Heart right ventricle (tissue), 16 donors: ENCODE measurements around the gene SOBP. TPM values are rescaled to one million over a fixed set of nuclear protein-coding genes. Genes with fewer than 3 reads are reported as not detected.

ENCODE experiments used
- ATAC-seq, 8 donors: fragments of 200-7000 bp; cut with Tn5 transposase; one replicate each; pipeline ENCODE4 v1.9.1; 2020; ENCODE audit warnings: mild to moderate bottlenecking in 8 of 8, moderate library complexity in 8 of 8, moderate number of reproducible peaks in 1 of 8
- DNase-seq, 2 donors: peaks; one replicate each; pipeline ENCODE4 v3.0.0-alpha.2; 2020
- H3K27ac ChIP-seq, 10 donors: fragments of 200-600 bp; sonication (generic) in 2 of 10; one replicate each; pipeline versions ENCODE4 v1.5.0 to v1.8.0; 2020 to 2022; ENCODE audit warnings: mild to moderate bottlenecking in 3 of 10
- H3K27me3 ChIP-seq, 7 donors: fragments of 200-600 bp; one replicate each; pipeline ENCODE4 v1.8.0; 2021 to 2022; ENCODE audit warnings: mild to moderate bottlenecking in 2 of 7
- H3K36me3 ChIP-seq, 9 donors: fragments of 200-600 bp; sonication (generic) in 1 of 9; one replicate each; pipeline versions ENCODE4 v1.5.0 to v1.8.0; 2020 to 2022; ENCODE audit warnings: mild to moderate bottlenecking in 2 of 9
- H3K4me1 ChIP-seq, 9 donors: fragments of 200-600 bp; sonication (generic) in 1 of 9; one replicate each; pipeline versions ENCODE4 v1.5.0 to v1.8.0; 2020 to 2022; ENCODE audit warnings: mild to moderate bottlenecking in 4 of 9
- H3K4me3 ChIP-seq, 10 donors: fragments of 200-600 bp; sonication (generic) in 2 of 10; one replicate each; pipeline versions ENCODE4 v1.5.0 to v1.8.0; 2020 to 2022; ENCODE audit warnings: mild to moderate bottlenecking in 7 of 10, moderate library complexity in 2 of 10
- H3K9me3 ChIP-seq, 11 donors: fragments of 200-600 bp in 10 of 11; sonication (generic) in 2 of 11; one replicate each; pipeline versions ENCODE4 v1.5.0 to v1.8.0; 2013 to 2022; ENCODE audit warnings: mild to moderate bottlenecking in 2 of 11, control low read depth in 1 of 11, moderate library complexity in 1 of 11
- CTCF ChIP-seq, 9 donors: fragments of 200-600 bp; sonication (generic) in 2 of 9; IDR thresholded peaks; one replicate each; pipeline versions ENCODE4 v1.5.0 to v1.8.0; 2021 to 2022; ENCODE audit warnings: antibody characterized with exemption in 9 of 9, mild to moderate bottlenecking in 5 of 9, moderate library complexity in 1 of 9
- WGBS, 2 donors: extraction: QIAGEN DNeasy Blood & Tissue Kit; methylation state at CpG; one replicate each; pipeline ENCODE4 v1.1.7; 2013; ENCODE audit warnings: inconsistent platforms in 1 of 2; 5-methylcytosine and 5-hydroxymethylcytosine counted together
- intact Hi-C, 10 donors: fragments of 100-400 bp; cut with DNase I; formaldehyde crosslinking; loops; one replicate each; pipeline versions ENCODE4 v1.11.1 to v1.14.2; 2022
- polyA plus RNA-seq, 2 donors: library from polyadenylated mRNA; stranded (reverse); fragments of 200-250 nt; gene quantifications; one replicate each; pipeline ENCODE4 v1.2.3, GENCODE V29; 2013
- total RNA-seq, 10 donors: library from RNA; stranded (reverse); fragmentation: NEBNext Ultra II Directional in 3 of 10; extraction: Animal tissue kit (Norgen Biotek cat#: 25700) in 3 of 10; gene quantifications; one replicate each; pipeline versions ENCODE4 v1.2.1 to v1.2.4, GENCODE V29; 2021 to 2023
- donor health status: Arrhythmogenic right ventricular cardiomyopathy.
- donor health status: ischemic (EF 13 %, LVEDD 7.1; RV severe dilation, severe dysfunction).
- donor health status: healthy with polysubstance abuse.
- donor health status: DM: no; HTN: yes; CAD: no.
- donor health status: DM: no; HTN: no; CAD: no.
- donor health status: ischemic (EF 25% LVEDD 6.9; RV normal size, moderate dysfunction).
- donor health status: ischemic (EF 25% LVEDD 5.7; RV mildly dilated, moderate dysfunction).
- donor health status: healthy.
- donor health status: DM: yes; HTN: yes; CAD: no.
- donor health status: Ischemic cardiomyopathy.
- donor health status: ischemic (EF 35%, LVEDD 5.7; RV mildly dilated, moderate dysfunction).
- donor health status: nonischemic (EF 11% LVEDD 7.7; RV severe dilation, severe dysfunction).
- donor health status: DM: yes; HTN: yes; CAD: no.
- donor health status: PGD.
- donor health status: ischemic (EF 29% LVEDD 5.4; RV normal size, mild dysfunction).
- donor health status: nonischemic (EF 23%, LVEDD 6.1; RV moderate dilation, normal function).

SOBP gene
- total and polyA plus RNA-seq, 12 donors = 5.2 to 25.3 (median 18.2) TPM

- no peak for DNase-seq
- no peak for ATAC-seq
- H3K4me1 ChIP-seq = peaks cover 0 to 9% (median 0%) of the 10 kb centered on the region in 9 donors
- WGBS, 2 donors = 96 to 97% methylated on average over 6 of the region's 6 CpGs
- no peak overlapping the region for H3K4me3 ChIP-seq
- peaks cover 0 to 34% (median 0%) of the 10 kb centered on the region in 9 donors for H3K36me3 ChIP-seq
- TF ChIP-seq CTCF (IDR thresholded peaks at IDR 0.05) = no peak
- no peaks in the 10 kb centered on the region for H3K27me3 ChIP-seq
- intact Hi-C loops = no loop called here
- H3K9me3 ChIP-seq = no peaks in the 10 kb centered on the region
- H3K27ac ChIP-seq = no peak overlapping the region
These were observed 84.9 kb downstream of the SOBP start for GRCh38 chr6:107574856-107575255.

- ATAC-seq (no peak), DNase-seq (no peak)
- intact Hi-C loops = no loop called here
- H3K4me1 ChIP-seq = peaks cover 0 to 9% (median 0%) of the 10 kb centered on the region in 9 donors
- no peak for TF ChIP-seq CTCF (IDR thresholded peaks at IDR 0.05)
- 92 to 93% methylated on average over 3 of the region's 3 CpGs for WGBS, 2 donors
- H3K4me3 ChIP-seq = no peak overlapping the region
- H3K36me3 ChIP-seq = peaks cover 0 to 24% (median 0%) of the 10 kb centered on the region in 9 donors
- H3K27me3 ChIP-seq = no peaks in the 10 kb centered on the region
- H3K9me3 ChIP-seq = no peaks in the 10 kb centered on the region
- H3K27ac ChIP-seq = no peak overlapping the region
These were observed 86.9 kb downstream of the SOBP start for GRCh38 chr6:107576852-107577251.

GRCh38 chr6:107578642-107579341 lies 88.9 kb downstream of the SOBP start:
- no peak for TF ChIP-seq CTCF (IDR thresholded peaks at IDR 0.05)
- peaks cover 0 to 24% (median 0%) of the 10 kb centered on the region in 9 donors for H3K36me3 ChIP-seq
- no peak overlapping the region for H3K4me3 ChIP-seq
- no peak for ATAC-seq
- intact Hi-C loops = no loop called here
- H3K27me3 ChIP-seq = no peaks in the 10 kb centered on the region
- no peak overlapping the region for H3K27ac ChIP-seq
- H3K4me1 ChIP-seq = peaks cover 0 to 9% (median 0%) of the 10 kb centered on the region in 9 donors
- no peaks in the 10 kb centered on the region for H3K9me3 ChIP-seq
- WGBS, 2 donors = 72 to 74% methylated on average over 6 of the region's 6 CpGs
- DNase-seq = no peak

- TF ChIP-seq CTCF (IDR thresholded peaks at IDR 0.05) = no peak
- WGBS, 2 donors = 94% methylated on average over 6 of the region's 6 CpGs
- no peak for DNase-seq
- ATAC-seq = no peak
- H3K4me1 ChIP-seq = peaks cover 0 to 9% (median 0%) of the 10 kb centered on the region in 9 donors
- H3K9me3 ChIP-seq = no peaks in the 10 kb centered on the region
- H3K4me3 ChIP-seq = no peak overlapping the region
- intact Hi-C loops = no loop called here
- H3K36me3 ChIP-seq = peaks cover 0 to 21% (median 0%) of the 10 kb centered on the region in 9 donors
- no peaks in the 10 kb centered on the region for H3K27me3 ChIP-seq
- no peak overlapping the region for H3K27ac ChIP-seq
These were observed 89.6 kb downstream of the SOBP start for GRCh38 chr6:107579456-107580056.
